Measurements from ENCODE around the gene OASL.

DNA sequence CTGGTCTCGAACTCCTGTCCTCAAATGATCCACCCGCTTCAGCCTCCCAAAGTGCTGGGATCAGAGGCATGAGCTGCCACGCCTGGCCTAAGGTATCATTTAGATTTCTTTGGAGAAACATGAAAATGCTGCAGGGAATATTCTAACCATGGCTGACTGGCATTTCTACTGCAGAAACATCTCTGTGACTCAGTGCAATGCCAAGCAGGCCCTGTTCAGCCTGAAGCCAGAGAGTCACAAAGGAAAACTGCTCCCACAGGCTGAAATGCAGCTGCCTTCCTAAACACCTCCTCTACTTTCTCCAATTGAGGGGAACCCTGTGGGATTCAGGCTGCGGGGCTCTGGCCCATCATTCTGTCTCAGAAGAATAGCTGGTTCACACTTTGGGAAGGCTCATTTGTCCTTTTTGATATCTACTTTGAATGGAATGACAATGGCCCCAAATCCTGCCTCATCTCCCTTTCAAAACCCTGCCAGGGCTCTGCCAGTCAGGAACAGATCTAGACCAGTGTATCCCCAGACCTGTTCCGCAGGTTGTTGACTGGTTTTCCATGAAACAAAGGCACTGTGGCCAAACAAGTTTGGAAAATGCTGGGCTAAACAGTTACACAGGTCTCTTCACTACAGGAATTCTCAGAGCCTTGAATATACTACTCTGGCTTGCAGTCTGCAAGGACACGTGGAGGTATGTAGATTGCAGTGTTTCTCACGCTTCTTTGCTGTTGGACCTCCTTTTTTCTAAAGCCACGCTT lies 30.5 kb downstream of the OASL start:
- TF ChIP-seq, protein P1, sequence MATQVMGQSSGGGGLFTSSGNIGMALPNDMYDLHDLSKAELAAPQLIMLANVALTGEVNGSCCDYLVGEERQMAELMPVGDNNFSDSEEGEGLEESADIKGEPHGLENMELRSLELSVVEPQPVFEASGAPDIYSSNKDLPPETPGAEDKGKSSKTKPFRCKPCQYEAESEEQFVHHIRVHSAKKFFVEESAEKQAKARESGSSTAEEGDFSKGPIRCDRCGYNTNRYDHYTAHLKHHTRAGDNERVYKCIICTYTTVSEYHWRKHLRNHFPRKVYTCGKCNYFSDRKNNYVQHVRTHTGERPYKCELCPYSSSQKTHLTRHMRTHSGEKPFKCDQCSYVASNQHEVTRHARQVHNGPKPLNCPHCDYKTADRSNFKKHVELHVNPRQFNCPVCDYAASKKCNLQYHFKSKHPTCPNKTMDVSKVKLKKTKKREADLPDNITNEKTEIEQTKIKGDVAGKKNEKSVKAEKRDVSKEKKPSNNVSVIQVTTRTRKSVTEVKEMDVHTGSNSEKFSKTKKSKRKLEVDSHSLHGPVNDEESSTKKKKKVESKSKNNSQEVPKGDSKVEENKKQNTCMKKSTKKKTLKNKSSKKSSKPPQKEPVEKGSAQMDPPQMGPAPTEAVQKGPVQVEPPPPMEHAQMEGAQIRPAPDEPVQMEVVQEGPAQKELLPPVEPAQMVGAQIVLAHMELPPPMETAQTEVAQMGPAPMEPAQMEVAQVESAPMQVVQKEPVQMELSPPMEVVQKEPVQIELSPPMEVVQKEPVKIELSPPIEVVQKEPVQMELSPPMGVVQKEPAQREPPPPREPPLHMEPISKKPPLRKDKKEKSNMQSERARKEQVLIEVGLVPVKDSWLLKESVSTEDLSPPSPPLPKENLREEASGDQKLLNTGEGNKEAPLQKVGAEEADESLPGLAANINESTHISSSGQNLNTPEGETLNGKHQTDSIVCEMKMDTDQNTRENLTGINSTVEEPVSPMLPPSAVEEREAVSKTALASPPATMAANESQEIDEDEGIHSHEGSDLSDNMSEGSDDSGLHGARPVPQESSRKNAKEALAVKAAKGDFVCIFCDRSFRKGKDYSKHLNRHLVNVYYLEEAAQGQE (IDR thresholded peaks at IDR 0.05; ENCODE audit: insufficient read depth in 1 of 2, low read depth in 2 of 2, low read length in 2 of 2), result no peak
- TF ChIP-seq TAF1 (IDR thresholded peaks at IDR 0.05; ENCODE audit: borderline replicate concordance, insufficient read depth, low read length) (no peak), FOXP2 (optimal IDR thresholded peaks at IDR 0.05; ENCODE audit: borderline replicate concordance, extremely low read depth, extremely low read length, insufficient read depth) (no peak), POLR2AphosphoS5 (IDR thresholded peaks at IDR 0.05; ENCODE audit: low read depth, low read length) (no peak), SIN3A (IDR thresholded peaks at IDR 0.05; ENCODE audit: borderline replicate concordance, insufficient read depth, low read length) (no peak)

Data from PFSK-1 (cell line).